HG03280 (cell line): ENCODE data around the gene ADGRG3.
"Not testable (repeated sequence)": the region's sequence is repeated elsewhere in the genome, so short reads cannot be mapped to it uniquely, and the experiment has no call there.

Experiments used
- ATAC-seq: cut with Tn5 transposase; IDR thresholded peaks from one replicate; pipeline ENCODE4 v1.9.1; 2021; ENCODE audit warnings: mild to moderate bottlenecking, moderate library complexity; ENCODE audit not compliant: unreplicated experiment

The ADGRG3 gene

DNA sequence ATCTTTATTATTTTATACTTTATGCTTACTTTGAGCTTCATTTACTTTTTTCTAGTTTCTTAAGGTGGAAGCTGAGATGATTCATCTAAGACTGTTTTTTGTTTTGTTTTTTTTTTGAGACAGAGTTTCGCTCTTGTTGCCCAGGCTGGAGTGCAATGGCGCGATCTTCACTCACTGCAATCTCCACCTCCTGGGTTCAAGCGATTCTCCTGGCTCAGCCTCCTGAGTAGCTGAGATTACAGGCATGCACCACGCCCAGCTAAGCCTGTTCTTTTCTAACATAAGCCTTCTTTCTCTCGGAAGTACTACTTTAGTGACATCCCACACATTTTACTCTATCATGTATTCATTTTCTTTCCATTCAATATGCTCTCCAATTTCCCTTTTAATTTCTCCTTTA lies 44.5 kb downstream of the ADGRG3 start:
- not testable (repeated sequence) for ATAC-seq

- no peak for ATAC-seq
These were observed 45.5 kb downstream of the ADGRG3 start for GRCh38 chr16:57713596-57713995.

GRCh38 chr16:57714047-57714446 lies 45.9 kb downstream of the ADGRG3 start:
- no peak for ATAC-seq

GRCh38 chr16:57720142-57720575 lies 52.1 kb downstream of the ADGRG3 start:
- ATAC-seq: no peak

DNA sequence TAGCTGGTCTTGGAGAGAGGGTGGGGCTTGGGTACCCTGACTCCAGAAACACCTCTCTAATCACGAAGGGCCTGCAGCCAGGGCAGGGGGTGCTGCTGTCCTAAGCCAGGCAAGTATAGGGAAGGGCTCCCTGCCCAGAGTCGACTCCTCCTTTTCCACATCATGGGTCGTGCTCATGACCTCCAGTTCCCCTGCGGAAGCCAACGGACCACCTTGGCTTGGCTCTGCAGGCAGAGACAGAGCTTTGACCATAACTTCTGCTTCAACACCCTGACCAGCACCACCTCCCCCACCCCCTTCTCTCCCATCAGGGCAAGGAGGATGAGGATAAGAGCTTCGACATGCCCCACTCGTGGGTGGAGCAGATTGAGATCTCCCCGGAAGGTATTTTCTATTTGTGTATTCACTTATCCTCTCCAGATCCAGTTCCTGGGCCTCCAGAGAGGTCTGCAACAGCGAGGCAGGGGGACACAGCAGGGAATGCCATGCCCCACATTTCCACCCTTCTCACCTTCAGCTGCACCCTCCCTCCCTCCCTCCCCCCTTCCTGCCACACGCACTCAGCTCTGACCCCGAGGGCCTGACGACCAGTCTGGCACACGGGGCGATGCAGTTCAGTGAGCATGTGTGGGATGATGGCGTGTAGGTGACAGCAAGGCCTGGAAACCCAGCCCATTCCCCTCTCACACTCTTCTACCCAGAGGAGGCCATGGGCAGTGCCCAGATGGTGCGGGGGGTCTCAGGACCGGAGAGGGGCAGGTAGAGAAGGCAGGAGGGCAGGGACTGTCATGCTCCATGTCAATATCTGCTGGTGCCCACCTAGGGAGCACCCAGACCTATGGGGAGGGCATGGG lies 53.5 kb downstream of the ADGRG3 start:
- no peak for ATAC-seq

DNA sequence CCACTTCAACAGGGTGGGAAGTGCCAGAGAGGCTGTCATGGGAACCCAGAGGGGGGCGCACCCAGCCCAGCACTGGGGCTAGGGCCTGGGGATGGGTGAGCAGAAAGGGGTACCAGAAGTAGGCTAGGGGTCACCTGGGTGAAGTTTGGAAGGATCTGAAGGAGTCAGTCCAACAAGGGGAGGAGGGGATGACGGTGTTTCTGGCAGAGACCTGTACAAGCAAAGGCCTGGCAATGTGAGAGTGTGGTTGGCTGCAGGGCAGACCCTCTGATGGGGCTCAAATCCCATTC lies 54.0 kb downstream of the ADGRG3 start:
- ATAC-seq: no peak

GRCh38 chr16:57722651-57723050 lies 54.5 kb downstream of the ADGRG3 start:
- no peak for ATAC-seq

DNA sequence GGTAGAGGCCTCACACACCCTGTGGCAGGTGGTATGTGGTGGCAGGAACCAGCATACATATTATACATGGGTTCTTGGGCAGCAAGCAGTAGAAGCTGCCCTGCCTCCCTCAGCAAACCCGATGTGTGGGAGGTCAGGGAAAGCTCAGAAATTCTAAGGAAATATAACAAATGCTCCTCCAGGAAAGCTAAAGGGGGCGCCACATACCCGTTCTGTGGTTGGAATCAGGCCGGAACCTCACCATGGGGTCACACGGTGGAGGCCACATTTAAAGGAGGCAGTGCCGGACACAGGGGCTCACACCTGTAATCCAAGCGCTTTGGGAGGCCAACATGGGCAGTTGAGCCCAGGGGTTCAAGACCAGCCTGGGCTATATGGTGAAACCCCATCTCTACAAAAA lies 55.1 kb downstream of the ADGRG3 start:
- no peak for ATAC-seq

DNA sequence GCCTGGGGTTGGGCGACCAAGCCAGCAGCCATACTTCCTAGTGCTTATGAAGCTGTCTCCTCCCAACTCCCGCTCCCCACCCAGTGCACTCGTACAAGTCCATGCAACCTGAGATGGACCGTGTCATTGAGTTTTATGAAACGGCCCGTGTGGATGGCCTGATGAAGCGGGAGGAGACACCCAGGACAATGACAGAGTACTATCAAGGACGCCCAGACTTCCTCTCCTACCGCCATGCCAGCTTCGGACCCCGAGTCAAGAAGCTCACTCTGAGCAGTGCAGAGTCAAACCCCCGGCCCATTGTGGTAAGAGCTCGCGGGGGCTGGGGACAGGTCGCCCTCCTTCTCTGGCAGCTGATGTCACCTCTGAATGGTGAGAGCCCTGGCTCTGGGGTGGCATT lies 56.4 kb downstream of the ADGRG3 start:
- no peak for ATAC-seq

GRCh38 chr16:57725151-57725550 lies 57.0 kb downstream of the ADGRG3 start:
- ATAC-seq: no peak

DNA sequence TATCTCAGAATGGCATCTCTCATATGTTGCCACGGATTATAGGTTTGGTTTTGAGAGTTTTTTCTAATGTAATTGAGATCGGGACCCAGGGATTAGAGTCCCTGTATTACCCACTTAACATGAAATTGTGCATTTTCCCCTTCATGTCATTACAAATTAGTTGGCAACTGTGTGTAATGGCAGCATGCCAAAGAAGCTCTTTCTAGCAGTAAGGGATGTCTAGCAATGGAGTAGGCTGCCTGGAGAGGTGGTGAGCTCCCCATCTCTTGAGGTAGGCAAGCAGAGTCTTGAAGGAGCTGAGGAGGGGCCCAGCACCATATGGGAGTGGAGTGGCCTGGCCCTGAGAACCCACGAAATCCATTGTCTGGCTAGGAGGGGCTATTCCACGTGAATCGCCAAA lies 57.4 kb downstream of the ADGRG3 start:
- ATAC-seq: no peak

GRCh38 chr16:57725976-57726375 lies 57.9 kb downstream of the ADGRG3 start:
- ATAC-seq: no peak

- no peak for ATAC-seq
These were observed 58.4 kb downstream of the ADGRG3 start for GRCh38 chr16:57726433-57726947.

DNA sequence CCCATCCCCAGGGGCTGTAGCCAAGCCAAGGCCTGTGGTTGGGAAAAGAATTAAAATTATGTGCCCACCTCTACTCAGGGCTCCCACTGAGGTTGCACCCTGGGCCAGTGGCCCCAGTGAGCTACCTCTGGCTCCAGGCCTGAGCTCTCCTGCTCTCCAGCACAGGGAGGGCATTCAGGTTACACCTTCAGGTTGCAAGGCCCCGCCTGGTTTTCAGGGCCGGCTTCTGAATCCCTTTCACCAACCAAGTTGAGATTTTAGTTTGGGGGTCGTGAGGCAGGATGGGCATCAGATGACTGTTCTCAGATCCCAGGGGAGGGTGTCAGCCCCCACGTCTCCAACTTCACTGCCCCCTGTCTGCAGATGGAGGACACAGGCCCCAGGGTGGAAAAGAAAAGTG lies 59.5 kb downstream of the ADGRG3 start:
- ATAC-seq: no peak

GRCh38 chr16:57728336-57729181 lies 60.5 kb downstream of the ADGRG3 start:
- no peak for ATAC-seq

- no peak for ATAC-seq
These were observed 61.0 kb downstream of the ADGRG3 start for GRCh38 chr16:57729182-57729484.

- ATAC-seq: not testable (repeated sequence)
These were observed 61.7 kb downstream of the ADGRG3 start for GRCh38 chr16:57729852-57730251.

- no peak for ATAC-seq
These were observed 62.9 kb downstream of the ADGRG3 start for GRCh38 chr16:57730771-57731730.

DNA sequence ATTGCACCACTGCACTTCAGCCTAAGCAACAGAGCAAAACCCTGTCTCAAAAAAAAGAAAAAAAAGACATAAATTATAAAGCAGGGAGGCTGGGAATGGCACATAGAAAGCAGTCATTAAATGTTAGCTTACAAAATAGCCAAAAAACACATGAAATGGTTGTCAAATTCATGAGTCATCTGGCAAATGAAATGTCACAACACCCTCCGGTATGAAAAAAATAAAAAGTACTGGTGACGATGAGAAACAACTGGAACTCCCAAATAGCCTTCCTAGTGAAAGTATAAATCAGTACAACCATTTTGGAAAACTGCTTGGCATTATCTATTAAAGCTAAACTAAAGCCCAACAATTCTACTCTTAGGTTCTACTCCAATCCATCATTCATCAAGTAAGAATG lies 63.9 kb downstream of the ADGRG3 start:
- no peak for ATAC-seq

GRCh38 chr16:57732714-57733113 lies 64.6 kb downstream of the ADGRG3 start:
- ATAC-seq: no peak

GRCh38 chr16:57734308-57734924 lies 66.3 kb downstream of the ADGRG3 start:
- peak; percentile 0 for ATAC-seq
